Stomach (tissue), 4 donors: Measurements from ENCODE around the gene FNBP1.

Source experiments
- EP300 ChIP-seq: sonication (generic); formaldehyde crosslinking; IDR thresholded peaks from one replicate; pipeline ENCODE4 v1.6.1; 2017; ENCODE audit warnings: antibody characterized with exemption
- POLR2A ChIP-seq, 4 donors: fragments of 450-650 bp; IDR thresholded peaks; one replicate each; pipeline ENCODE4 v1.6.1; 2016; ENCODE audit warnings: antibody characterized with exemption in 4 of 4, control low read depth in 2 of 4, mild to moderate bottlenecking in 1 of 4, moderate library complexity in 1 of 4
- POLR2AphosphoS5 ChIP-seq, 3 donors: sonication (generic); formaldehyde crosslinking; IDR thresholded peaks; one replicate each; pipeline ENCODE4 v1.6.1; 2016; ENCODE audit warnings: antibody characterized with exemption in 3 of 3
- TF ChIP-seq, protein P1 (sequence below), 7 experiments: fragments of 450-650 bp in 4 of 7; fragments of 200-600 bp in 3 of 7; sonication (generic) in 3 of 7; IDR thresholded peaks; one replicate each; pipeline ENCODE4 v1.5.1; 2016 to 2019; ENCODE audit warnings: antibody characterized with exemption in 7 of 7, control low read depth in 2 of 7, mild to moderate bottlenecking in 1 of 7

DNA sequence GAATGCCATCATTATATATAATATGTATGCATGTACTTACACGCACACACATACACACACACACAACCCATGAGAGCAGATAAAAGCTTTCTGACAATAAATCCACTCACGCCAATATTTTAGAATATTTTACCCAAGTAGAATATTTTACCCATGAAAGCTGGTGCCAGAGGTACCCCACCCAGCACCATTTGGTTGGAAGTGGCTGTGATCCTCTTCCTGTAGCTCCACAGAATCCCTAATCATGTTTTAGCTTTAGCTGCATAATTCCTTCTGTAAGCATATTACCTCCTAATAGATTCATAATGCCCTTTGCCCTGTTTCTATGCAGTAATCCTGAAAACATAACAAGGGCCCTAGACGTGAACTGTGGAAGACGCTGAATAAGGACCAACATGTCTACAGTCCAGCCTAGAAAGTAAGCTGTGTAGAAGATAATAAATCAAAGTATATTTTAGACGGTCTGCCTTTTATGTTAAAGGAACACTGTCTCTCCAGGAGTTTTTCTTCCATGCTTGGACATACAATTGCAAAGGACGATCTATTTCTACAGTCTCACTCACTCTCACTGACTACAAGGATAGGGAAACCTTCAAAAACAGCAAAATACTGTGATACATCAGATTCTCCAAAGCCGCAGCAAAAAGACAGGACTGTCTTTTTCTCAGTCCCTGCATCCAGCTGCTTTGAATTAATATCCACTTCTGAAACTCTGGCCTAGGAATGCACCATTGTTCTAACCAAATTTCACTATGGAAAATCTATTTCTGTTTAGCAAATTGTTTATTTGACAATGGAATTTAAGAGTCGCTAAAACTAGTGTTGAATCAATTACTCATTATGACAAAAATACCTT, 109.6 kb downstream of the FNBP1 start:
- TF ChIP-seq, protein P1, sequence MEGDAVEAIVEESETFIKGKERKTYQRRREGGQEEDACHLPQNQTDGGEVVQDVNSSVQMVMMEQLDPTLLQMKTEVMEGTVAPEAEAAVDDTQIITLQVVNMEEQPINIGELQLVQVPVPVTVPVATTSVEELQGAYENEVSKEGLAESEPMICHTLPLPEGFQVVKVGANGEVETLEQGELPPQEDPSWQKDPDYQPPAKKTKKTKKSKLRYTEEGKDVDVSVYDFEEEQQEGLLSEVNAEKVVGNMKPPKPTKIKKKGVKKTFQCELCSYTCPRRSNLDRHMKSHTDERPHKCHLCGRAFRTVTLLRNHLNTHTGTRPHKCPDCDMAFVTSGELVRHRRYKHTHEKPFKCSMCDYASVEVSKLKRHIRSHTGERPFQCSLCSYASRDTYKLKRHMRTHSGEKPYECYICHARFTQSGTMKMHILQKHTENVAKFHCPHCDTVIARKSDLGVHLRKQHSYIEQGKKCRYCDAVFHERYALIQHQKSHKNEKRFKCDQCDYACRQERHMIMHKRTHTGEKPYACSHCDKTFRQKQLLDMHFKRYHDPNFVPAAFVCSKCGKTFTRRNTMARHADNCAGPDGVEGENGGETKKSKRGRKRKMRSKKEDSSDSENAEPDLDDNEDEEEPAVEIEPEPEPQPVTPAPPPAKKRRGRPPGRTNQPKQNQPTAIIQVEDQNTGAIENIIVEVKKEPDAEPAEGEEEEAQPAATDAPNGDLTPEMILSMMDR (IDR thresholded peaks at IDR 0.05), result no peak
- TF ChIP-seq POLR2AphosphoS5 (IDR thresholded peaks at IDR 0.05) (no peak), POLR2A (IDR thresholded peaks at IDR 0.05) (no peak), EP300 (no peak)
